Fibroblast of skin of scalp (primary cell): Measurements from ENCODE around the gene GLT1D1.

Source experiments
- DNase-seq: peaks from one replicate; pipeline ENCODE4 v3.0.0-alpha.2; 2013

GLT1D1 gene

GRCh38 chr12:129009833-129010622, 156.8 kb downstream of the GLT1D1 start:
- no peak for DNase-seq

GRCh38 chr12:129016159-129016558, 162.9 kb downstream of the GLT1D1 start:
- DNase-seq: no peak

- DNase-seq: no peak
Measured at GRCh38 chr12:129025055-129025454, 171.8 kb downstream of the GLT1D1 start.

- no peak for DNase-seq
Measured at GRCh38 chr12:129028844-129029243, 175.6 kb downstream of the GLT1D1 start.
